NCI-H460 (cell line): ENCODE measurements around the gene MINDY3. TPM values are rescaled to one million over a fixed set of nuclear protein-coding genes. Genes with fewer than 3 reads are reported as not detected.
"Not testable (repeated sequence)": the region's sequence is repeated elsewhere in the genome, so short reads cannot be mapped to it uniquely, and the experiment has no call there.

Experiments
- DNase-seq: peaks from one replicate; pipeline ENCODE4 v3.0.0-alpha.2; 2016; ENCODE audit warnings: low read depth; ENCODE audit errors: extremely low read depth
- total RNA-seq: library from RNA; depleted of rRNA; stranded (reverse); fragments of >200 nt; shearing (Covaris generic); gene quantifications from 2 replicates; pipeline ENCODE4 v1.2.3, GENCODE V29; 2014

The MINDY3 gene
- total RNA-seq, 1 experiment from 2014 or later = 40.6 TPM

GRCh38 chr10:15857107-15857575, 3.2 kb downstream of the MINDY3 start:
- DNase-seq = peak; percentile 82

DNA sequence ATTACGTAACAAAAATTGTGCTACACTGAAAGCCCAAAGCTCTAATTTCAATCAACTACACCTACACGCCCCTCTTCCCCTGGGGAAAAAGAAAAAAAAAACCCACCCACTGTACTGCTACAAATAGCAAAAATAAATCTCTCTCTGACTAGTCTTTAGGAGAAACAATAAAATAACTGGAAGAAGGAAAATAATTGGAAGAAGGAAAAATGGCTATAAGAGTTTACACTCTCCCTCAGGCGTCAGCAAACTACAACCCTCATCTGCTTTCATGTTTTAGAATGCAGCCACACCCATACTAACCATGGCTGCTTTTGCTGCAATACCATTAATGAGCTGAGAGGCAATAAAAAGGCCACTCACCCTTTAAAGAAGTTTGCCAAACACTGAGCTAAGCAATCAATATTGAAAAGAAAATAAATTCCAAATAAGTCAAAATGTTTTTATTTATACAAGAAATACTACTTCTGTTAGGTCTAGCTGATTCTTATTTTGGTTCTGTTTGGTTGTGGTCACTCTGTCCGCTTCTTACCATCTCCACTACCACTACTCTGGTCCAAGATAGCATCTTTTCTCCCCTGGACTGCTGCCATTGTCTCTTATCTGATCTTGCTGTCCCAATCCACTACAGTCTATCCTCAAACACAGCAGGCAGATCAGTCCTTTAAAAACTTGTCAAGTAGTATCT, 3.8 kb downstream of the MINDY3 start:
- peak; percentile 51 for DNase-seq

DNA sequence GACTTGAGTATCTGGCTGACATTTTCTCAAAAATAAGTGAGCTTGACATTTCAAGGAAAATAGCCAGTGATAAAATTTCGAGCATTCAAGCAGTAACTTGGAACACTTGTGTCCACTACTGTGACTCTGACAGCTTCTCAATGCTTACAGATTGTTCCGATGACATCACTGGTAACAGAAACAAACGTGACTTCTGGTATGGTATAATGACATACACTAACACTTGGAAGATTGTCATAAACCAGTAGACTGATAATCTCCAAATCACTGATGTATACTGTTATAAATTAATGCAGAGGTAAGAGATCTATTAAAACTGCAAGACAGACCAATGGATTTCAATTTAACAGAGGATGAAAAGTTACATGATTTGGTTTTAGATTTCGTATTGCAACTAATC, 6.5 kb downstream of the MINDY3 start:
- no peak for DNase-seq

DNA sequence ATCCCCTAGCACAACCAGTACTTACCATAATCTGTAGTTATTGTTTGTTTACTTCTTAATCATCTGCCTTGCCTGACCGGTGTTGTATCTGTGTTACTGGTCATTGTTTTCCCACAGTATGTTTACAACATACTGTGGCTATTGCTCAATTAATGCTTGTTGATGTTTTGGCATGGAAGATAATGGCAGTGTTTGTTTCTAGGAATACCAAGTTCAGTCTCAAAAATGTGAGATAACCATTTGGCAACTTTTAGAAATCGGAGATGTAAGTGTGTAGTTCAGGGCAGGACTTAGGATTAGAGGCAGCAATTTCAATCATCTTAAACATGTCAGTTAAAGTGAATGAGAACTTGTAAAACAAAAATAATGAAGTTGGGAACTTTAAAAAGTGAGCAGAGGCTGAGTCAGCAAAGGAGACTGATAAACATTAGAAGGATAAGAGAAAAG, 8.2 kb downstream of the MINDY3 start:
- no peak for DNase-seq

- not testable (repeated sequence) for DNase-seq
Observed at GRCh38 chr10:15850337-15850978, 9.8 kb downstream of the MINDY3 start.

DNA sequence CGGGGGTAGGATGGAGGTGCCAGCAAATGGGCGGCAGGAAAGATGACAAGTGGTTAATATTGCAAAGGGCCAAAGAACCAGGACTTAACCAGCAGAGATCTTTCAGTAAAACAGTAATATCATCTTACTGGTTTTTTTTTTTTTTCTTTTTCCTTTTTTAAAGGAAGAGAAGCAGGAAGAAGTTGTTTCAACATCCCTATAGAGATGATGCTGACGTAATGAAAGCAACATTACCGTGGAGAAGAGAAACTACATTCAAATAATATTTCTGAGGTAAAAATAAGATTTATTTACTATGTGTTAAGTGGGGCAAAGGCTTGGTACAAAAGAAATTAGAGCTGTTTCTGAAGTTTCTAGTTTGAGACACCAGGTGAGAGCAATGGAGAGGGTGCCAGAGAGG, 11.0 kb downstream of the MINDY3 start:
- DNase-seq = no peak

GRCh38 chr10:15847481-15847880, 12.8 kb downstream of the MINDY3 start:
- no peak for DNase-seq

- DNase-seq = no peak
Observed at GRCh38 chr10:15844517-15844916, 15.8 kb downstream of the MINDY3 start.

GRCh38 chr10:15843695-15844094, 16.6 kb downstream of the MINDY3 start:
- no peak for DNase-seq

DNA sequence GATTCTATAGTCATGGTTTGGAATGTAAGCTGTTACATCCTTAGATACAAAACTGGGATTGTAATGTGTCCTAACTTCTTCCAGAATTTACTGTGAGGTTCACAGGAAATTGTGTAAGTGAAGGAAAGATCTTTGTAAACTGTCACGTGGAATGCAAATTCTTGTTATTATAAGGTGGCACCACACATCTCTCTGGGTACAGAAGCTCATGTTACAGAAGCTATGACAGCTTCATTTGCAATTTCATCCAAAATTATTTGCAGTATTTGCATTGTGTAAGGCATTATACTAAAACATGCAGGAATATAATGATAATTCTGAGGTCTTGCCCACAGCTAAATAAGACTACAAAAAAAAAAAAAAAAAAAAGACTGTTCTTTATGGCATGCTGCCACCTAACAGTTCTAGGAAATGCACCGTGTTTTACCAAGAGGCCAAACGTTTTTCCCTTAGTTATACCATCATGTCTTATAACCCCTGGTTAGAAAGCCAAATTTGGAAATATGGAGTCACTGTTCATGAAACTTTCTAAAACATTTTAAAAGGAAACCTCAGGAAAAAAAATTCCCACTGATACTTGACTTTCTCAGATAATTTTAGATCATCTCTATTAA, 17.6 kb downstream of the MINDY3 start:
- DNase-seq = no peak

DNA sequence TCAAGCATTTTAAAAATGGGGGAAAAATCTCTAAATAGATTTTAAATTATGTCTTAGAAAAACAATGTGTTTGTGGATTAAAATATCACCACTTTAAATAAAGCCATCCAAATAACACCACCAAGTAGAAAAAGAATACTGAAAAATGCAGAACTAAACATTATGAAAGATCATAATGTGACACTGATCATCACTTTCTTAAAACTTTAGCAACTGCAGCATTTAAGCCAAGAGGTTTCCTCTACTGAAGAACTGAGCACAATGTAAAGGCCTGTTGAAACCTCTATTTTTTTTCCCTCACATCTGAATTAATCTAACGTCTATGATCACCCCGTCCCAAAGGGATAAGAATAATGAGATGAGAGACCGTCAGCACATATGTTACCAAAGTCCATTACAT, 18.6 kb downstream of the MINDY3 start:
- no peak for DNase-seq

GRCh38 chr10:15836807-15837206, 23.5 kb downstream of the MINDY3 start:
- DNase-seq = no peak

DNA sequence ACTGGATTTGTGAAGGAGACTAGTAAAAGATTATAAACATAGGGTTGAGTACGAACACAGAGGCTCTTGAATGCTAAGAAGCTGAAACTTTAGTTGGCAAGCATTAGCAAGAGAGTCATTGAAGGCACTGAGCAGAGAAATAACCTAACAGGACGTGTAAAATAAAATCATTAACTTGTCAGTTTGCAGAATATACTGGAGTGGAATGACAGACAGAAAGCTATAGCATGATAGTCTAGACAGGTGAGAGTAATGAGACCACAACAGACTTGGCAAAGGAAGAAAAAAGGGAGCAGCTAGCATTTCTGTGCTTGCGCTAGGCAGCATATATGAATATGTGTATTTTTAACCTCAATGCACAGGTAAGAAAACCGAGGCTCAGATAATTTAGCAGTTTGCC, 30.8 kb downstream of the MINDY3 start:
- DNase-seq = no peak

- DNase-seq = no peak
Observed at GRCh38 chr10:15824498-15824897, 35.8 kb downstream of the MINDY3 start.

DNA sequence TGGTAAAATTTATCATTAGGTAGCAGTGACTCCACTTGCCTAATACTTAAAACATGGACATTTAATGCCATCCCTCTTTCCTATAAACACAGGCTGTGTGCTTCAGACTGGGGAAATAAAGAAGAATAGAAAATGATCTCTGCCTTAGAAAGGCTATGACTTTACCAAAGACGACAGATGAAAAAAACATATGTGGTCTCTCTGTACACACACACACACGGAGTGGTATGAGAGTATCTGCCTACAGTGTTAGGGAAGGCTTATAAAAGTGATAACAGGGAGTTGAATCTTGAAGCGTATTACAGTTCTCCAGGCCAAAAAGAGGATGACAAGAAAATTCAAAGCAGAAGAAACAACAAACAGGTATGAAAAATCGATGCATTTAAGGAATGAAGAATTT, 38.2 kb downstream of the MINDY3 start:
- no peak for DNase-seq

DNA sequence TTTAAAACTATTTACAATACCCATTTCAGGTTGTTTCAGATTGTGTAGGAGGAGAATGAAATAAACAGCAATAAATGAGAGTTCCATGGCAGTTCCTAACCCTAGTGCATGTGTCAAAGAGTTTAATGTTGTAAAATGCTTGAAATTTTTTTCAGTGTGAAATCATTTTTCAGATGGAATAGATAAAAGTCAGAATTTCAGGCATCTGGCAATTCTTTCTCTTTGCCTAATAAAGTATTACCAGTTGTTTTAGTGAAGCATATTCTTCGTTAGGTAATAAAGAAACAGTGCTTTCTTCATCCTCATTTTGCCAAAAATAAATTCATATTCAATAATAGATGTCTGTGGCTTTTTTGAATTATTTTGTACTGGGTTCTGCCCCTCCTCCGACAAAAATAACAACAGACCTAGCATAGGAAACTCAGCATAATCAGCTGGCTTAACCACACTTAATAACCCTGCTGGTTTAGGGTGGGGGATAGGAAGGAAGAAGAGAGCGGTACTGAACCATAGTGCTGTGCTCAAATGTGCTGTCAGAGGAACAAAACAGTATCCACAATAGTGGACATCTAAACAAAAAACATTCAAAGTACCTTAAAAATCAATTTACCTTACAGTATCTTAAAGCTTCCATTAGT, 39.1 kb downstream of the MINDY3 start:
- no peak for DNase-seq

DNA sequence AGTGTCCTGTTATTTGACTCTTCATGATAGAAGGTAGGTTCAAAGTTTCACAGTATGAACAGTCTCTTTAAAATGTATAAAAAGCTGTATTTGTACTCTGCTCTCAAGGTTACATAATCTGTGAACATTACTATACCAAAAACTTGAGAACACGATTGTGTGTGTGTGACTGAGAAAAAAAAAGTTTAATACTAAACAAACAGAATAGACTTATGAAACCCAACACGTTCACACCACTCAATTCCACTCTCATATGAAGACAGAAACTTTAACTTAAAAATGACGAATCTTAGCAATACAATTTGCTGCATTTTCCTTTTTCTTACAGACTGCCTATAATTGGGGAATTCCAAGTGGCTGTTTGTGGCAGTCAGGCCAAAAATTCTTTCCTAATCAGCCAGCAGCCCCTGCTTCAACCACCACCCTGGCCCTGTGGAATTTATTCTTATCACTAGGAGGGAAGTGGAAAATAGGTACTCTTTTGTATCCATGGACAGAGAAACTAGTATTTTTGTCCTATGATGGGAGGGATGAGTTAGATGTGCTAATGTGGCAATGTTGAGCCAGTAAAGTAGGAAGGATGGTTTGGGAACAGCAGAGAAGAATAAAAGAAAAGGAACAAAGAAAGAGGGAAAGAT, 42.8 kb downstream of the MINDY3 start:
- no peak for DNase-seq

- no peak for DNase-seq
Observed at GRCh38 chr10:15815242-15815885, 44.9 kb downstream of the MINDY3 start.

DNA sequence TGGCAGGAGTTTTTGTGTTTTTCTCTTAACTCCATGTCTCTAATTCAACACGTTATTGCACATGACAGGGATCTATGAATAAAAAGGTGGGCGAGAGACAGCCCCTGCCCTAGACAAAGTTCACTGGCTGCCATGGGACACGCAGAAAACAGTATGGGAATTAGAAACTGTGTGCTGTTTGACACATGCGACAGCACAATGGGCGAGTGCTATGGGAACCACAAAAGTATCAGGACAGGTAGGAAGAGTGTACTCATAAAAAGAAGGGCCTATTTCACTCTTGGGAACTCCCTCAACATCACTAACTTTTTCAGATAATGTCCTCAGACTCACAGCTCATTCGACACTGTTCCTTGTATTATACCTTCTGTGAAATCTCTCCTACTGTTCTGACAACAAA, 45.7 kb downstream of the MINDY3 start:
- no peak for DNase-seq

GRCh38 chr10:15813415-15813814, 46.9 kb downstream of the MINDY3 start:
- DNase-seq = no peak
